GM19438 (cell line): Measurements from ENCODE around the gene FITM2.
"Not testable (repeated sequence)": the region's sequence is repeated elsewhere in the genome, so short reads cannot be mapped to it uniquely, and the experiment has no call there.

Source experiments
- ATAC-seq: cut with Tn5 transposase; IDR thresholded peaks from one replicate; pipeline ENCODE4 v1.9.1; 2021; ENCODE audit warnings: low read depth; ENCODE audit not compliant: unreplicated experiment

Gene FITM2, protein sequence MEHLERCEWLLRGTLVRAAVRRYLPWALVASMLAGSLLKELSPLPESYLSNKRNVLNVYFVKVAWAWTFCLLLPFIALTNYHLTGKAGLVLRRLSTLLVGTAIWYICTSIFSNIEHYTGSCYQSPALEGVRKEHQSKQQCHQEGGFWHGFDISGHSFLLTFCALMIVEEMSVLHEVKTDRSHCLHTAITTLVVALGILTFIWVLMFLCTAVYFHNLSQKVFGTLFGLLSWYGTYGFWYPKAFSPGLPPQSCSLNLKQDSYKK

GRCh38 chr20:44310664-44311639 lies at the start of gene FITM2:
FITM2 (minus strand) TSS chr20:44311202; CDS start chr20:44311148, 54 bp downstream.
- ATAC-seq, result peak; percentile 86

GRCh38 chr20:44360221-44360620 lies 49.2 kb upstream of the FITM2 start:
- no peak for ATAC-seq

GRCh38 chr20:44358776-44359175 lies 47.8 kb upstream of the FITM2 start:
- ATAC-seq, result no peak

DNA sequence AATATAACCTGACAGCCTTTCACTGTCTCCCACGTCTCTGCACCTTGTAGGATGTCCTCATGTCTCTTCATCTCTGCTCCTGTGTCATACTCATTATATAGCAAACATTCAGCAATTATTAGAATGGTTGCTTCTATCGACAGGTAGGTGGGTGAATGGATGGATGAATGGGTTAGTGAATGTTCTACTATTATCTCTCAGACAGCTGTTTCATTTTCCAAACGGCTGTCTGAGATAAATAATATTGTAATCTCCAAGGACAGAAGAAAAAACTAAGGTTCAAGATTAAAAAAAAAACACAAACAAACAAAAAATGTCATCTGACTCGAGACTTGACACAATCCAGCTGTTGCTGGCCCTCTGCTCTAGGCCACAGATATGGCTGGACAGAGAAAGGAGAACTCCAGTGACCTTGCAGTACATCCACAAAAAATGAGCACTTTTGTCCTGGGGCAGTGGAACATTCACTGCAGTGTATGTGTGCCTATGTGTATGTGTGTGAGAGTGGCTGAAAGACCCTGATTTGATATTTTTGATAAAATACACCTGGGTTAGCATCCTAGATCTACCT lies 46.6 kb upstream of the FITM2 start:
- no peak for ATAC-seq

DNA sequence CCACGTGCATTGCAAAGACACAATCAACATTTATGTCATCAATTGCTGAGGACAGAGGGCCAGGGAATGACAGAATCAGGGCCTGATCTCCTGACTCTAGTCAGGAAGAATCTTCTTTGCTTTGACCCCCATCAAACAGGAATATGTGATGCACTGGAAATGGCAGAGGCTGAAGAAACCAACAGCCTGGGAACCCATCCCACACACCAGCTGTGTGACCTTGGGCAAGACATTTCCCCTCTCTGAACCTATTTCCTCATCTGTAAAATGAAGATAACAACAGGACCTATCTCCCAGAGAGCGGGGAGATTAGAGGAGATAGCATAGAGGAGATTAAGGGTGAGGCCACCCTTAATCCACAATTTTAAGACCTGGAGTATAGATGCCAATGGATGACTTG lies 46.0 kb upstream of the FITM2 start:
- ATAC-seq, result no peak

GRCh38 chr20:44356353-44356723 lies 45.3 kb upstream of the FITM2 start:
- ATAC-seq, result no peak

GRCh38 chr20:44355498-44356352 lies 44.7 kb upstream of the FITM2 start, which contains the start of gene HNF4A:
HNF4A (plus strand) TSS chr20:44355699; CDS start chr20:44355805, 106 bp downstream.
- ATAC-seq, result no peak

DNA sequence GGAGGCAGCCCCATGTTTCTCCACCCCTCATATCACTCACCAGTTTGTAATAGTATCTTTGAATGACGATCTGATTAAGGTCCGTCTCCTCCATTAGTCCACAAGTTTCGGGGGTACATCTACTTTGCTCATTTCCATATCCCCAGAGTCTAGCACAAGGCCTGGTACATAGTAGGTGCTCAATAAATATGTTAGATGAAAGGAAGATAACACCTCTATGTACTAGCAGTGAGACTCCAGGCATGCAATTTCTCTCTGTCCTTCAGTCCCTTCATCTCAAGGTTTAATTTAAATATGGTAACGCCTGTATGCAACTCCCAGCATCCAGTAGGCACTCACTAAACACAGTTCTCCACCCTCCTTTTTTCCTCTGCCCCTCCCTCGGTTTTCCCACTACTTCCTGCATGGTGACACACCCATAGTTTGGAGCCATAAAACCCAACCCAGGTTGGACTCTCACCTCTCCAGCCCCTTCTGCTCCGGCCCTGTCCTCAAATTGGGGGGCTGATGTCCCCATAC lies 44.0 kb upstream of the FITM2 start:
- no peak for ATAC-seq

- ATAC-seq, result no peak
Observed at GRCh38 chr20:44350567-44350966, 39.6 kb upstream of the FITM2 start.

DNA sequence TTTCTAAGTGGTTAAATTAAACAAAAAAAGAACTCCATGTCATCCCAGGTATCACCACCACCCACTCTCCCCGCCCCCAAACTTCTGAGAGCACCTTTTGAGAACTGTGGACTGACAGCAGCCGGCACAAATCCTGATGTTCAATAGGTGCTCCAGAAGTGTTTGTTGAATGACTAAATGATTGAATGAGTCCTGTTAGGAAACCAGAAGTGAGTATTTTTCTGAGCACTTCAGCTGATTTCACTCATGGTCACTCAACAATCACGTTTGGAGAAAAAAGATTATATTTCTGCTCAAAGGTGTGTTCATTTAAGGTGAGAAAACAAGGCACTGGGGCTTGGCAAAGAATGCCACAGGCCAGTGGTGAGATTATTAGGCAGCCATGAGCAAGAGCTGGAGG lies 38.3 kb upstream of the FITM2 start:
- ATAC-seq, result no peak

DNA sequence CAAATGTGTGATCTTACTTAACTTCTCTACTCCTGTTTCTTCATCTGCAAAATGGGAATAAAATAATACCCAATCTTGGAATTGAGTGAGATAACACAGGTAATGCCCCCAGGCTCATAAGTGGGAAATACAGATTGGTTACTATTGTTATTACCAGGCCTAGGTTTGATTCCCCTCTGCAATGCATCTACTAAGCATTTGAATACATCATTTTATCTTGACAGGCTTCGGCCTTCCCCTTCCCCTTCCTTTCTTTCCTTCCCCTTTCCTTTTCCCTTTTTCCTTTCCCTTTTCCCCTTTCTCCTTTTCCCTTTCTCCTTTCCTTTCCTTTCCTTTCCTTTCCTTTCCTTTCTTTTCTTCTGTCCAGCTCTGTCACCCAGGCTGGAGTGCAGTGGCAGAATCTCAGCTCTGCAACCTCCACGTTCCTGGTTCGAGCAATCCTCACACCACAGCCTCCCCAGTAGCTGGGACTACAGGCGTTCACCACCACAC lies 37.2 kb upstream of the FITM2 start:
- no peak for ATAC-seq

DNA sequence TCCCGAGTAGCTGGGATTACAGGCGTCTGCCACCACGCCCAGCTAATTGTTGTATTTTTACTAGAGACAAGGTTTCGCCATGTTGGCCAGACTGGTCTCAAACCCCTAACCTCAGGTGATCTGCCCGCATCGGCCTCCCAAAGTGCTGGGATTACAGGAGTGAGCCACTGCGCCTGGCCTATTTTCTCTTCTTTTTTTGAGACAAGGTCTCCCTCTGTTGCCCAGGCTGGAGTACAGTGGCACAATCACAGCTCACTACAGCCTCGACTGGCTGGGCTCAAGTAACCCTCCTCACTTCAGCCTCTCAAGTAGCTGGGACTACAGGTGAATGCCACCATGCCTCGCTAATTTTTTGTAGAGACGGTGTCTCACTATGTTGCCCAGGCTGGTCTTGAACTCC lies 34.9 kb upstream of the FITM2 start:
- not testable (repeated sequence) for ATAC-seq

GRCh38 chr20:44345147-44345546 lies 34.1 kb upstream of the FITM2 start:
- ATAC-seq, result no peak

- no peak for ATAC-seq
Observed at GRCh38 chr20:44344723-44345122, 33.7 kb upstream of the FITM2 start.

DNA sequence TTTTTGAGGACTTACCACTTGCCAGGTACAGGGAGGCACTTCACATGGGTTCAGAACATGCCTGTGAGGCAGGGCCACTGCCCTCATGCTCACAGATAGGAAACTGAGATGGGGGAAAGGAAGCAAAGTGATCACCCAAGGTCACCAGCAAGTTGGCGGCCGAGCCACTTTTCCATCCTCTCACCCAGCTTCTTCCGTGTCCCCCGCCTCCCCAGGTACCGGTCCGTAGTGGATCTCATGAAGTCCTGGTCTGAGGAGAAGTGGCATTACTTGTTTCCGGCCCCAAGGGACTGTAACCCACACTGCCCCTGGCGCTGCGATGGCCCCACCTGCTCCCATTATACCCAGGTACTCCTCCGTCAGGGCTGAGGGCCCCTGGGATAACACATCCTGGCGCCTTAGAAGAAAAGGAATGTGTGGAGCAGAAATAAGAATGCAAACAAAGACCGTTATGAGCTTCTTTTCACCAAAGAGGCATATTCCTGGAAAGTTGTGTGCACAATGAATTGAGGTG lies 32.2 kb upstream of the FITM2 start:
- no peak for ATAC-seq

- no peak for ATAC-seq
Observed at GRCh38 chr20:44342248-44342647, 31.2 kb upstream of the FITM2 start.

- no peak for ATAC-seq
Observed at GRCh38 chr20:44336725-44337380, 25.9 kb upstream of the FITM2 start, which contains the start of gene R3HDML. R3HDML (plus strand) TSS chr20:44337043; CDS start chr20:44337158, 115 bp downstream.

- ATAC-seq, result no peak
Observed at GRCh38 chr20:44336086-44336485, 25.1 kb upstream of the FITM2 start.

DNA sequence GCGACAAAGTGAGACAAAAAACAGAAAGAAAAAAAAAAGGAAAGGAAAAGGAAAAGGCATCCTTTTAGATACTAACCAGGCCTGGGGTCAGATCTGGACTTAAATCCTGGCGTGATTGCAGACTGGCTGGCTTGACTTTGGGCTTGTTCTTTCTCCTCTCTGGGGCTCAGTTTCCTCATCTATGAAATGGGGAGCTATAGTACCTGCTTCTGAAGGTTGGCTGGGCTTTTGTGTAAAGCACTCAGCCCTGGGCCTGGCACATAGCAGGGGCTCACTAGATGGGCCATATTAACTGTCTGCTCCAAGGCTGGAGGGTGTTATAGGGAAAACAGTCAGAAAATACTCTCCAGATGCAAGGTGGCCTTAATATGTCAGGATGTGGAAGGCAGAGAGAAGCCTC lies 24.7 kb upstream of the FITM2 start:
- ATAC-seq, result no peak
